ENCODE data around the gene IRF7.

DNA sequence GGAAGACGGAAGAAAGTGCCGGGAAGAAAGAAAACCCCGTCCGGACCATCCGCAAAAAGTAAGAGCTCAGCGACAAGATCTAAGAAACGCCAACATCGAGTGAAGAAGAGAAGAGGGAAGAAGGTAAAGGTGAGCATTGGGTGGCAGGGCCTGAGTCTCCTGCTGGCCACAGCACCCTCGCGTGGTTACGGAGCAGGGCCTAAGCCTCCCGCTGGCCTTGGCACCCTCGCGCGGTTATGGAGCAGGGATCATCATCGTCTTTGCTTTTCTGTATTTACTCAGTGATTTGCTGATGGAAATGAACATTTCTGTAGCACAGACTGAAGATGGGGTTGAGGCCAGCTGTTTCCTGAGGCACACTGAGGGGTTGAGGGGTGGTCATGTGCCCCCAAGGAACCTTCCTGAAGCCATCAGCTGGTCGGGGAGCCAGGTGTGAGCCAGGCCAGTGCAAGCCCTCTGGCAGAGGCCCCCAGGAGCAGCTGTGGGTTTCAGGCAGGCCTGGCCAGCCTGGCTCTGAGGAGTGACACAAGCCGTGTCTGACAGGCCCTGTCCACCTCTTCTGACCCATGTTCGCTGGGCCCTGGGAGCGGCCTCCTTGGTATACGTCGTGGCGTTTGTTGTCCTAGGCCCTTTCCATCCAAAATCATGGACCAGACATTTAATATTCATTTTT, 14.0 kb downstream of the IRF7 start:
- TF ChIP-seq, protein P1, sequence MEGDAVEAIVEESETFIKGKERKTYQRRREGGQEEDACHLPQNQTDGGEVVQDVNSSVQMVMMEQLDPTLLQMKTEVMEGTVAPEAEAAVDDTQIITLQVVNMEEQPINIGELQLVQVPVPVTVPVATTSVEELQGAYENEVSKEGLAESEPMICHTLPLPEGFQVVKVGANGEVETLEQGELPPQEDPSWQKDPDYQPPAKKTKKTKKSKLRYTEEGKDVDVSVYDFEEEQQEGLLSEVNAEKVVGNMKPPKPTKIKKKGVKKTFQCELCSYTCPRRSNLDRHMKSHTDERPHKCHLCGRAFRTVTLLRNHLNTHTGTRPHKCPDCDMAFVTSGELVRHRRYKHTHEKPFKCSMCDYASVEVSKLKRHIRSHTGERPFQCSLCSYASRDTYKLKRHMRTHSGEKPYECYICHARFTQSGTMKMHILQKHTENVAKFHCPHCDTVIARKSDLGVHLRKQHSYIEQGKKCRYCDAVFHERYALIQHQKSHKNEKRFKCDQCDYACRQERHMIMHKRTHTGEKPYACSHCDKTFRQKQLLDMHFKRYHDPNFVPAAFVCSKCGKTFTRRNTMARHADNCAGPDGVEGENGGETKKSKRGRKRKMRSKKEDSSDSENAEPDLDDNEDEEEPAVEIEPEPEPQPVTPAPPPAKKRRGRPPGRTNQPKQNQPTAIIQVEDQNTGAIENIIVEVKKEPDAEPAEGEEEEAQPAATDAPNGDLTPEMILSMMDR (IDR thresholded peaks at IDR 0.05), result no peak
- TF ChIP-seq EP300 (IDR thresholded peaks at IDR 0.05) (no peak), POLR2A (IDR thresholded peaks at IDR 0.05) (no peak), POLR2AphosphoS5 (IDR thresholded peaks at IDR 0.05) (no peak)
